ENCODE data around the gene C22orf39. TPM values are rescaled to one million over a fixed set of nuclear protein-coding genes. Genes with fewer than 3 reads are reported as not detected.

Gene C22orf39
- polyA plus RNA-seq, 1 of the 3 experiments (the other 2 are of a cell fraction): 17.7 TPM

DNA sequence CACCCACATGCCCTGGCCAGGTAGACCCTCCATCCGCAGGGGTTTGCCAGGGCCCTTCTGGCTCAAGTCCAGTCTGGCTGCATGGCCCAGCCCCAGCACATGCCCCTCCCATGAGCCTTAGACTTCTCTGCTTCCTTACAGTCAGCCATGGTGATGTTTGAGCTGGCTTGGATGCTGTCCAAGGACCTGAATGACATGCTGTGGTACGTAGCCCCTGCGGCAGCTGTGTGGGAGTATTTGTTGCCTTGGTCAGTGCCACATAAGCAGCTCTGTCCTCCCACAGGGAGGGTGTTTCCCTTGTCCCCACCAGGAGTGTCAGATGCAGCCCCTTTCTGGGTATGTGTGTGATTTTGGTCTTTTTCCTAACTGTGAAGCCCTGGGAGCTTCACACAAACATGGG is 49.7 kb upstream of the C22orf39 start:
- ChIA-PET POLR2A (no interaction called here), CTCF (interaction anchor here (2.2 kb wide), 1 partner anchor 133 kb away, joined by 8 read pairs; no protein-coding TSS in a partner anchor)
- Histone ChIP-seq H3K27me3 (ENCODE audit: insufficient read depth) (no peaks in the 10 kb centered on the region), H3K9me2 (no peaks in the 10 kb centered on the region), H3K27ac (ENCODE audit: low read depth in 2 of 2, low read length in 1 of 2) (no peak overlapping the region), H3K36me3 (replicated peaks in 1 of 2; ENCODE audit: control insufficient read depth in 1 of 2, insufficient read depth in 2 of 2, low read length in 1 of 2) (peaks cover 5 to 6% of the 10 kb centered on the region in 2 experiments), H3K79me2 (ENCODE audit: insufficient read depth) (no peaks in the 10 kb centered on the region), H3K4me1 (ENCODE audit: control insufficient read depth in 1 of 2, insufficient read depth in 2 of 2, low read depth in 1 of 2, low read length in 1 of 2) (no peaks in the 10 kb centered on the region), H2AFZ (ENCODE audit: low read depth) (no peak overlapping the region), H3K9ac (no peak overlapping the region), H4K20me1 (ENCODE audit: insufficient read depth) (no peaks in the 10 kb centered on the region), H3K9me3 (no peaks in the 10 kb centered on the region), H3K4me3 (ENCODE audit: low read depth in 2 of 2, low read length in 1 of 2) (no peak overlapping the region), H3F3A (replicated peaks; ENCODE audit: insufficient read depth) (no peaks in the 10 kb centered on the region), H3K4me2 (no peak overlapping the region)
- no peak for DNase-seq
- TF ChIP-seq NRF1 (IDR thresholded peaks at IDR 0.05; ENCODE audit: low read depth, low read length) (no peak), REST (IDR thresholded peaks at IDR 0.05; ENCODE audit: low read depth, low read length) (no peak), RXRA (IDR thresholded peaks at IDR 0.05; ENCODE audit: borderline replicate concordance, low read depth) (no peak), EZH2phosphoT487 (IDR thresholded peaks at IDR 0.05; ENCODE audit: borderline replicate concordance, low read depth) (no peak), POLR2AphosphoS5 (IDR thresholded peaks at IDR 0.05; ENCODE audit: low read depth, low read length) (no peak), TAF1 (IDR thresholded peaks at IDR 0.05; ENCODE audit: borderline replicate concordance, low read depth, low read length) (no peak), FOSL2 (IDR thresholded peaks at IDR 0.05; ENCODE audit: borderline replicate concordance, low read depth) (no peak), RCOR1 (IDR thresholded peaks at IDR 0.05; ENCODE audit: low read length) (no peak), MXI1 (IDR thresholded peaks at IDR 0.05; ENCODE audit: low read depth, low read length) (no peak)
- 83% methylated on average over 1 of the region's 3 CpGs for WGBS (ENCODE audit: low lambda C conversion rate)

- no peak overlapping the region for H3K27ac ChIP-seq (ENCODE audit: low read depth in 2 of 2, low read length in 1 of 2)
- H3K4me1 ChIP-seq (ENCODE audit: control insufficient read depth in 1 of 2, insufficient read depth in 2 of 2, low read depth in 1 of 2, low read length in 1 of 2): no peaks in the 10 kb centered on the region
- H3K9me2 ChIP-seq: no peaks in the 10 kb centered on the region
- no peak for DNase-seq
- H3K79me2 ChIP-seq (ENCODE audit: insufficient read depth): no peaks in the 10 kb centered on the region
- no peaks in the 10 kb centered on the region for H4K20me1 ChIP-seq (ENCODE audit: insufficient read depth)
- CTCF ChIA-PET: interaction anchor here (0.6 to 3.9 kb wide), 5 partner anchors 11 to 412 kb away, joined by 3 to 39 read pairs (median 3); no protein-coding TSS in a partner anchor
- no peaks in the 10 kb centered on the region for H3K9me3 ChIP-seq
- H3K4me3 ChIP-seq (ENCODE audit: low read depth in 2 of 2, low read length in 1 of 2): no peak overlapping the region
- H3K9ac ChIP-seq: no peak overlapping the region
- H3K36me3 ChIP-seq (replicated peaks in 1 of 2; ENCODE audit: control insufficient read depth in 1 of 2, insufficient read depth in 2 of 2, low read length in 1 of 2): peaks cover 5 to 6% of the 10 kb centered on the region in 2 experiments
- no peak overlapping the region for H2AFZ ChIP-seq (ENCODE audit: low read depth)
- WGBS (ENCODE audit: low lambda C conversion rate): 99% methylated on average over 3 of the region's 3 CpGs
- no peak overlapping the region for H3K4me2 ChIP-seq
- peaks cover under 1% of the 10 kb centered on the region for H3F3A ChIP-seq (replicated peaks; ENCODE audit: insufficient read depth)
- POLR2A ChIA-PET: no interaction called here
- H3K27me3 ChIP-seq (ENCODE audit: insufficient read depth): no peaks in the 10 kb centered on the region
- TF ChIP-seq ZBTB33 (IDR thresholded peaks at IDR 0.05; ENCODE audit: borderline replicate concordance, low read depth) (no peak), RFX5 (IDR thresholded peaks at IDR 0.05; ENCODE audit: low read length) (no peak), GATA2 (CRISPR knock-in tag; IDR thresholded peaks at IDR 0.05) (no peak), MEF2A (IDR thresholded peaks at IDR 0.05; ENCODE audit: borderline replicate concordance, low read depth) (no peak), IRF3 (IDR thresholded peaks at IDR 0.05; ENCODE audit: low read depth, low read length) (no peak), NRF1 (IDR thresholded peaks at IDR 0.05; ENCODE audit: low read depth, low read length) (no peak), POLR2AphosphoS5 (IDR thresholded peaks at IDR 0.05; ENCODE audit: low read depth, low read length) (no peak), FOXM1 (IDR thresholded peaks at IDR 0.05; ENCODE audit: low read depth) (no peak)
- TF ChIP-seq, protein P1, sequence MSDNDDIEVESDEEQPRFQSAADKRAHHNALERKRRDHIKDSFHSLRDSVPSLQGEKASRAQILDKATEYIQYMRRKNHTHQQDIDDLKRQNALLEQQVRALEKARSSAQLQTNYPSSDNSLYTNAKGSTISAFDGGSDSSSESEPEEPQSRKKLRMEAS (IDR thresholded peaks at IDR 0.05; ENCODE audit: low read depth): no peak
- TF ChIP-seq, protein P2, sequence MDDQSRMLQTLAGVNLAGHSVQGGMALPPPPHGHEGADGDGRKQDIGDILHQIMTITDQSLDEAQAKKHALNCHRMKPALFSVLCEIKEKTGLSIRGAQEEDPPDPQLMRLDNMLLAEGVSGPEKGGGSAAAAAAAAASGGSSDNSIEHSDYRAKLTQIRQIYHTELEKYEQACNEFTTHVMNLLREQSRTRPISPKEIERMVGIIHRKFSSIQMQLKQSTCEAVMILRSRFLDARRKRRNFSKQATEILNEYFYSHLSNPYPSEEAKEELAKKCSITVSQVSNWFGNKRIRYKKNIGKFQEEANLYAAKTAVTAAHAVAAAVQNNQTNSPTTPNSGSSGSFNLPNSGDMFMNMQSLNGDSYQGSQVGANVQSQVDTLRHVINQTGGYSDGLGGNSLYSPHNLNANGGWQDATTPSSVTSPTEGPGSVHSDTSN (IDR thresholded peaks at IDR 0.05): no peak
- TF ChIP-seq, protein P3, sequence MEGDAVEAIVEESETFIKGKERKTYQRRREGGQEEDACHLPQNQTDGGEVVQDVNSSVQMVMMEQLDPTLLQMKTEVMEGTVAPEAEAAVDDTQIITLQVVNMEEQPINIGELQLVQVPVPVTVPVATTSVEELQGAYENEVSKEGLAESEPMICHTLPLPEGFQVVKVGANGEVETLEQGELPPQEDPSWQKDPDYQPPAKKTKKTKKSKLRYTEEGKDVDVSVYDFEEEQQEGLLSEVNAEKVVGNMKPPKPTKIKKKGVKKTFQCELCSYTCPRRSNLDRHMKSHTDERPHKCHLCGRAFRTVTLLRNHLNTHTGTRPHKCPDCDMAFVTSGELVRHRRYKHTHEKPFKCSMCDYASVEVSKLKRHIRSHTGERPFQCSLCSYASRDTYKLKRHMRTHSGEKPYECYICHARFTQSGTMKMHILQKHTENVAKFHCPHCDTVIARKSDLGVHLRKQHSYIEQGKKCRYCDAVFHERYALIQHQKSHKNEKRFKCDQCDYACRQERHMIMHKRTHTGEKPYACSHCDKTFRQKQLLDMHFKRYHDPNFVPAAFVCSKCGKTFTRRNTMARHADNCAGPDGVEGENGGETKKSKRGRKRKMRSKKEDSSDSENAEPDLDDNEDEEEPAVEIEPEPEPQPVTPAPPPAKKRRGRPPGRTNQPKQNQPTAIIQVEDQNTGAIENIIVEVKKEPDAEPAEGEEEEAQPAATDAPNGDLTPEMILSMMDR (IDR thresholded peaks at IDR 0.05): no peak
Observed at GRCh38 chr22:19496324-19496630, 48.8 kb upstream of the C22orf39 start.

Measured in SK-N-SH (cell line).